PC-3 (cell line): ENCODE results near the gene SLC9A8.

ENCODE experiments used
- EZH2 ChIP-seq: fragments of 300-600 bp; sonication (generic); IDR thresholded peaks from one replicate; pipeline ENCODE4 v1.6.1; 2017; ENCODE audit warnings: antibody characterized with exemption, mild to moderate bottlenecking, low read length; ENCODE audit not compliant: unreplicated experiment
- TF ChIP-seq, protein P1 (sequence below): fragments of 300-600 bp; sonication (generic); conservative IDR thresholded peaks from 2 replicates; pipeline ENCODE4 v1.5.1; 2017; ENCODE audit warnings: antibody characterized with exemption, low read depth, mild to moderate bottlenecking, low read length

GRCh38 chr20:49859011-49859410, 46.4 kb downstream of the SLC9A8 start:
- TF ChIP-seq, protein P1, sequence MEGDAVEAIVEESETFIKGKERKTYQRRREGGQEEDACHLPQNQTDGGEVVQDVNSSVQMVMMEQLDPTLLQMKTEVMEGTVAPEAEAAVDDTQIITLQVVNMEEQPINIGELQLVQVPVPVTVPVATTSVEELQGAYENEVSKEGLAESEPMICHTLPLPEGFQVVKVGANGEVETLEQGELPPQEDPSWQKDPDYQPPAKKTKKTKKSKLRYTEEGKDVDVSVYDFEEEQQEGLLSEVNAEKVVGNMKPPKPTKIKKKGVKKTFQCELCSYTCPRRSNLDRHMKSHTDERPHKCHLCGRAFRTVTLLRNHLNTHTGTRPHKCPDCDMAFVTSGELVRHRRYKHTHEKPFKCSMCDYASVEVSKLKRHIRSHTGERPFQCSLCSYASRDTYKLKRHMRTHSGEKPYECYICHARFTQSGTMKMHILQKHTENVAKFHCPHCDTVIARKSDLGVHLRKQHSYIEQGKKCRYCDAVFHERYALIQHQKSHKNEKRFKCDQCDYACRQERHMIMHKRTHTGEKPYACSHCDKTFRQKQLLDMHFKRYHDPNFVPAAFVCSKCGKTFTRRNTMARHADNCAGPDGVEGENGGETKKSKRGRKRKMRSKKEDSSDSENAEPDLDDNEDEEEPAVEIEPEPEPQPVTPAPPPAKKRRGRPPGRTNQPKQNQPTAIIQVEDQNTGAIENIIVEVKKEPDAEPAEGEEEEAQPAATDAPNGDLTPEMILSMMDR: no peak
- no peak for TF ChIP-seq EZH2
